ENCODE results near the gene GAB3.

- TF ChIP-seq CTCF (IDR thresholded peaks at IDR 0.05 in 4 of 5, conservative IDR thresholded peaks at IDR 0.05 in 1 of 5) (no peak), POLR2A (IDR thresholded peaks at IDR 0.05) (no peak)
These were observed 40.6 kb upstream of the GAB3 start for GRCh38 chrX:154791467-154791866.

Data from gastrocnemius medialis (tissue), 4 donors.